Naive thymus-derived CD4-positive, alpha-beta T cell (primary cell): Measurements from ENCODE around the gene FUZ. TPM values are rescaled to one million over a fixed set of nuclear protein-coding genes. Genes with fewer than 3 reads are reported as not detected.

Source experiments
- ATAC-seq: fragments of 150-1000 bp; cut with Tn5 transposase; 2 replicates; pipeline ENCODE4 v1.10.0; 2021; ENCODE audit warnings: mild to moderate bottlenecking, moderate library complexity
- CTCF ChIA-PET: fragments of 350-600 bp; sonication (Branson Sonifier 250); formaldehyde crosslinking; loops from one replicate; lab custom pipeline; 2021; ENCODE audit warnings: antibody characterized with exemption; lab: Charles Lee
- POLR2A ChIA-PET: fragments of 350-600 bp; sonication (Branson Sonifier 250); formaldehyde crosslinking; loops from one replicate; lab custom pipeline; 2021; ENCODE audit warnings: antibody characterized with exemption, inconsistent platforms; lab: Charles Lee
- DNase-seq, 9 donors: peaks; one replicate each; pipeline versions ENCODE4 v3.0.0 to v3.0.0-alpha.2; 2020 to 2022; ENCODE audit warnings: mixed read lengths in 1 of 9
- H3K27ac ChIP-seq: one replicate; pipeline ENCODE4 v1.7.0; 2013; ENCODE audit warnings: mild to moderate bottlenecking, low read depth, low read length, moderate library complexity
- H3K27me3 ChIP-seq, 2 donors: one replicate each; pipeline ENCODE4 v1.7.0; 2013; ENCODE audit warnings: low read length in 2 of 2, mild to moderate bottlenecking in 2 of 2, moderate library complexity in 2 of 2; ENCODE audit not compliant: control insufficient read depth in 2 of 2, insufficient read depth in 2 of 2
- H3K36me3 ChIP-seq, 3 experiments: 1 replicate in 2 of 3; 2 replicates in 1 of 3; pipeline ENCODE4 v1.7.0; 2013; ENCODE audit warnings: low read length in 3 of 3, mild to moderate bottlenecking in 3 of 3, moderate library complexity in 1 of 3; ENCODE audit not compliant: insufficient read depth in 3 of 3, control insufficient read depth in 2 of 3
- H3K4me1 ChIP-seq, 2 donors: one replicate each; pipeline ENCODE4 v1.7.0; 2013; ENCODE audit warnings: low read length in 2 of 2, mild to moderate bottlenecking in 2 of 2, moderate library complexity in 1 of 2; ENCODE audit not compliant: control insufficient read depth in 2 of 2, insufficient read depth in 2 of 2
- H3K4me3 ChIP-seq: 2 replicates; pipeline ENCODE4 v1.7.0; 2013; ENCODE audit warnings: mild to moderate bottlenecking, low read length
- H3K9me3 ChIP-seq, 3 experiments: 1 replicate in 2 of 3; 2 replicates in 1 of 3; pipeline ENCODE4 v1.7.0; 2013; ENCODE audit warnings: low read length in 3 of 3; ENCODE audit not compliant: control insufficient read depth in 2 of 3
- H3K27ac Mint-ChIP-seq, 9 donors: one replicate each; pipeline ENCODE4 v1.8.0; 2020 to 2022; ENCODE audit warnings: mixed read lengths in 9 of 9, mild to moderate bottlenecking in 8 of 9, moderate library complexity in 5 of 9, inconsistent platforms in 2 of 9
- H3K27me3 Mint-ChIP-seq, 5 donors: one replicate each; pipeline ENCODE4 v1.8.0; 2021 to 2022; ENCODE audit warnings: mixed read lengths in 5 of 5, mild to moderate bottlenecking in 1 of 5
- H3K36me3 Mint-ChIP-seq, 5 donors: one replicate each; pipeline ENCODE4 v1.8.0; 2020 to 2022; ENCODE audit warnings: mixed read lengths in 5 of 5, mild to moderate bottlenecking in 3 of 5, inconsistent platforms in 1 of 5
- H3K4me1 Mint-ChIP-seq, 7 donors: one replicate each; pipeline ENCODE4 v1.8.0; 2020 to 2022; ENCODE audit warnings: mixed read lengths in 7 of 7, mild to moderate bottlenecking in 3 of 7, inconsistent platforms in 1 of 7
- H3K4me3 Mint-ChIP-seq, 10 donors: one replicate each; pipeline ENCODE4 v1.8.0; 2020 to 2022; ENCODE audit warnings: mild to moderate bottlenecking in 10 of 10, mixed read lengths in 10 of 10, moderate library complexity in 6 of 10, inconsistent platforms in 2 of 10
- H3K9me3 Mint-ChIP-seq, 11 donors: one replicate each; pipeline ENCODE4 v1.8.0; 2020 to 2022; ENCODE audit warnings: mixed read lengths in 11 of 11, mild to moderate bottlenecking in 4 of 11, inconsistent platforms in 1 of 11, moderate library complexity in 1 of 11
- intact Hi-C, 2 donors: fragments of 100-400 bp; cut with micrococcal nuclease; formaldehyde crosslinking; loops; one replicate each; pipeline ENCODE4 v1.15.1; 2023
- polyA plus RNA-seq, 2 donors: library from polyadenylated mRNA; unstranded; fragments of 300-500 nt; fragmentation: Illumina TruSeq; gene quantifications; one replicate each; pipeline ENCODE4 v1.2.3, GENCODE V29; 2021
- total RNA-seq, 6 experiments: library from RNA in 5 of 6; stranded (reverse) in 5 of 6; gene quantifications; 1 replicate in 5 of 6; 2 replicates in 1 of 6; pipeline ENCODE4 v1.2.3 and lab custom pipeline; 2021 to 2026

FUZ gene
- total and polyA plus RNA-seq, 7 experiments from 2014 or later: 3.8 to 28.4 (median 24.2) TPM

DNA sequence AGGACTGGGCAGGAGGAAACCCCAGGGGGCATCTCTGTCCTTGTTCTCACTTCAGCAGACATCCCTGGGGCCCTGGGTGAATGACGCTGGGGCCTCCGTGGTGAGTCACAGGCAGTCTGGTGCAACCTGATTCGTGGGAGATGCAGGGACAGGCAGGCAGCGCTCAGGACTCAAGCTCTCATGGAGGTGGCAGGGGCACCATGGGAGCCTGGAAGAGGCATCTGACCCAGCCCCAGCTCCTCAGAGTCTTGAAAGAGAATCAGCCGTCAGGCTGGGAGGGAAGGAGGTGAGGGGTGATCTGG, 23.9 kb upstream of the FUZ start:
- H3K27me3 ChIP-seq: no peaks in the 10 kb centered on the region
- ATAC-seq (no peak), DNase-seq (no peak)
- POLR2A ChIA-PET: interaction anchor here (0.5 kb wide), 1 partner anchor 386 kb away, joined by 3 read pairs; the partner anchor contains the start of gene PIH1D1
- no peak overlapping the region for H3K27ac ChIP-seq
- Mint-ChIP-seq H3K4me1 (peaks cover 0 to 8% (median 0%) of the 10 kb centered on the region in 7 donors), H3K9me3 (no peaks in the 10 kb centered on the region), H3K36me3 (peaks cover 9 to 45% (median 28%) of the 10 kb centered on the region in 5 donors), H3K4me3 (no peak overlapping the region), H3K27ac (peak overlapping the region in 1 of 9 donors; percentile 68), H3K27me3 (no peaks in the 10 kb centered on the region)
- no peaks in the 10 kb centered on the region for H3K9me3 ChIP-seq
- H3K4me1 ChIP-seq: no peaks in the 10 kb centered on the region
- H3K36me3 ChIP-seq: peaks cover 0 to 65% (median 6%) of the 10 kb centered on the region in 3 experiments
- H3K4me3 ChIP-seq: no peak overlapping the region
- CTCF ChIA-PET: no interaction called here
- intact Hi-C loops: no loop called here

GRCh38 chr19:49836176-49837008, 23.3 kb upstream of the FUZ start:
- Histone ChIP-seq H3K9me3 (no peaks in the 10 kb centered on the region), H3K4me3 (no peak overlapping the region), H3K36me3 (peaks cover 0 to 71% (median 6%) of the 10 kb centered on the region in 3 experiments), H3K27me3 (no peaks in the 10 kb centered on the region), H3K4me1 (no peaks in the 10 kb centered on the region), H3K27ac (no peak overlapping the region)
- intact Hi-C loops: no loop called here
- peaks cover 0 to 8% (median 0%) of the 10 kb centered on the region in 7 donors for H3K4me1 Mint-ChIP-seq
- POLR2A ChIA-PET: no interaction called here
- no peak overlapping the region for H3K27ac Mint-ChIP-seq
- H3K4me3 Mint-ChIP-seq: no peak overlapping the region
- DNase-seq: no peak
- CTCF ChIA-PET: no interaction called here
- no peaks in the 10 kb centered on the region for H3K27me3 Mint-ChIP-seq
- no peaks in the 10 kb centered on the region for H3K9me3 Mint-ChIP-seq
- ATAC-seq: no peak
- H3K36me3 Mint-ChIP-seq: peaks cover 9 to 45% (median 28%) of the 10 kb centered on the region in 5 donors

DNA sequence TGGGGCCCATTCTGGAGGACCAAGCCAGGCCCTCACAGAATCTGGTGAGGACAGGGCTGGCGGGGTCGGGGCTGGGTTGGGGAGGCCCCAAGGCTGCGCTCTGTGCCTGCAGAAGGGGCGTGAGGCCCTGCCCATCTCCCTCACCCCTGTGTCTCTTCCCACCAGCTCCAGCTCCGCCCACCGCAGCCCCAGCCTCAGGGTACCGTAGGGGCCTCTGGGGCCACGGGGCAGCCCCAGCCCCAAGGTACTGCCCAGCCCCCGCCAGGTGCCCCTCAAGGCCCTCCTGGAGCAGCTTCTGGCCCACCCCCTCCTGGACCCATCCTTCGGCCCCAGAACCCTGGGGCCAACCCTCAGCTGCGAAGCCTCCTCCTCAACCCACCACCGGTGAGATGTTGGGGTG, 22.5 kb upstream of the FUZ start:
- H3K9me3 Mint-ChIP-seq: no peaks in the 10 kb centered on the region
- POLR2A ChIA-PET: no interaction called here
- H3K36me3 Mint-ChIP-seq: peaks cover 9 to 42% (median 28%) of the 10 kb centered on the region in 5 donors
- Histone ChIP-seq H3K27ac (no peak overlapping the region), H3K27me3 (no peaks in the 10 kb centered on the region), H3K4me3 (no peak overlapping the region), H3K36me3 (peaks cover 0 to 79% (median 6%) of the 10 kb centered on the region in 3 experiments), H3K9me3 (no peaks in the 10 kb centered on the region), H3K4me1 (no peaks in the 10 kb centered on the region)
- no peak overlapping the region for H3K27ac Mint-ChIP-seq
- no peak for DNase-seq
- CTCF ChIA-PET: no interaction called here
- no peak for ATAC-seq
- H3K4me1 Mint-ChIP-seq: peaks cover 0 to 8% (median 0%) of the 10 kb centered on the region in 7 donors
- peak overlapping the region in 1 of 10 donors; percentile 37 for H3K4me3 Mint-ChIP-seq
- no peaks in the 10 kb centered on the region for H3K27me3 Mint-ChIP-seq
- intact Hi-C loops: no loop called here

DNA sequence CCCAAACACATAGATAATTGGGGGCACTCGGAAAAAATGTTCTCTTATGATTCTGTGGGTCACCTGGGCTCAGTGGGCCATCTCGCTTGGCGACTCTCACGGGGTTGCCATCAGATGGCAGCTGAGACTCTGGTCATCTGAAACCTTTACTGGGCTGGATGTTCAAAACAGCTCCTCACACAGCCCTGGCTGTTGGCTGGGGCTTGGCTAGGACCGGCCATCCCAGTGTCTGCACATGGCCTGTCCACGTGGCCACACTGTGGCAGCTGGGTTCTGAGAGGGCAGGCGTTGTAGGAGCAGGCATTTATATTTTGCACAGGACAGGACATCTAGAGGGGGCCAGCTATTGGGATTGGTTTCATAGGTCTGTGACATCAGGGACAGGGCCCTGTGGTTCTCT, 20.5 kb upstream of the FUZ start:
- Mint-ChIP-seq H3K9me3 (no peaks in the 10 kb centered on the region), H3K27me3 (no peaks in the 10 kb centered on the region), H3K36me3 (peaks cover 5 to 32% (median 22%) of the 10 kb centered on the region in 5 donors), H3K27ac (no peak overlapping the region), H3K4me1 (peaks cover 0 to 10% (median 0%) of the 10 kb centered on the region in 7 donors), H3K4me3 (no peak overlapping the region)
- DNase-seq (no peak), ATAC-seq (no peak)
- ChIA-PET POLR2A (no interaction called here), CTCF (interaction anchor here (0.5 kb wide), 1 partner anchor 521 kb away, joined by 3 read pairs; no protein-coding TSS in a partner anchor)
- Histone ChIP-seq H3K9me3 (no peaks in the 10 kb centered on the region), H3K36me3 (peaks cover 0 to 88% (median 6%) of the 10 kb centered on the region in 3 experiments), H3K27ac (no peak overlapping the region), H3K4me3 (no peak overlapping the region), H3K4me1 (no peaks in the 10 kb centered on the region), H3K27me3 (no peaks in the 10 kb centered on the region)
- intact Hi-C loops: no loop called here

- peaks cover 5 to 23% (median 14%) of the 10 kb centered on the region in 5 donors for H3K36me3 Mint-ChIP-seq
- H3K4me3 Mint-ChIP-seq: peak overlapping the region in 1 of 10 donors; percentile 23
- CTCF ChIA-PET: interaction anchor here (0.7 kb wide), 1 partner anchor 1343 kb away, joined by 3 read pairs; no protein-coding TSS in a partner anchor
Observed at GRCh38 chr19:49832556-49832955, 19.5 kb upstream of the FUZ start.

GRCh38 chr19:49831592-49831991, 18.5 kb upstream of the FUZ start:
- no peaks in the 10 kb centered on the region for H3K27me3 Mint-ChIP-seq
- H3K36me3 Mint-ChIP-seq: peaks cover 5 to 22% (median 13%) of the 10 kb centered on the region in 5 donors

More at GRCh38 chr19:49832556-49832955, 19.5 kb upstream of the FUZ start:
- H3K4me3 ChIP-seq: no peak overlapping the region
- peaks cover 0 to 10% (median 0%) of the 10 kb centered on the region in 7 donors for H3K4me1 Mint-ChIP-seq
- DNase-seq: no peak
- peak overlapping the region in 1 of 9 donors; percentile 43 for H3K27ac Mint-ChIP-seq
- intact Hi-C loops: no loop called here
- H3K36me3 ChIP-seq: peaks cover 0 to 93% (median 6%) of the 10 kb centered on the region in 3 experiments
- H3K9me3 ChIP-seq: no peaks in the 10 kb centered on the region
- no peaks in the 10 kb centered on the region for H3K27me3 Mint-ChIP-seq
- no peaks in the 10 kb centered on the region for H3K27me3 ChIP-seq
- ATAC-seq: no peak
- no peak overlapping the region for H3K27ac ChIP-seq
- no peaks in the 10 kb centered on the region for H3K9me3 Mint-ChIP-seq
- POLR2A ChIA-PET: no interaction called here
- no peaks in the 10 kb centered on the region for H3K4me1 ChIP-seq

More at GRCh38 chr19:49831592-49831991, 18.5 kb upstream of the FUZ start:
- intact Hi-C loops: no loop called here
- H3K4me1 ChIP-seq: no peaks in the 10 kb centered on the region
- H3K9me3 Mint-ChIP-seq: no peaks in the 10 kb centered on the region
- ChIA-PET POLR2A (interaction anchor here (0.6 to 1.1 kb wide), 2 partner anchors 27 to 34 kb away, joined by 4 to 5 read pairs; no protein-coding TSS in a partner anchor), CTCF (interaction anchor here (0.5 kb wide), 1 partner anchor 27 kb away, joined by 3 read pairs; no protein-coding TSS in a partner anchor)
- DNase-seq: no peak
- no peaks in the 10 kb centered on the region for H3K9me3 ChIP-seq
- no peaks in the 10 kb centered on the region for H3K27me3 ChIP-seq
- no peak overlapping the region for H3K4me3 ChIP-seq
- H3K4me1 Mint-ChIP-seq: peaks cover 0 to 10% (median under 1%) of the 10 kb centered on the region in 7 donors
- H3K36me3 ChIP-seq: peaks cover 0 to 93% (median 6%) of the 10 kb centered on the region in 3 experiments
- no peak for ATAC-seq
- H3K4me3 Mint-ChIP-seq: no peak overlapping the region
- no peak overlapping the region for H3K27ac ChIP-seq
- peak overlapping the region in 1 of 9 donors; percentile 82 for H3K27ac Mint-ChIP-seq
